Karpas-422 (cell line): ENCODE measurements around the gene IL1B. TPM values are rescaled to one million over a fixed set of nuclear protein-coding genes. Genes with fewer than 3 reads are reported as not detected.

Experiments used
- DNase-seq: peaks from one replicate; pipeline ENCODE4 v3.0.0-alpha.2; 2015
- H2AFZ ChIP-seq: fragments of 200-600 bp; sonication (generic); 2 replicates; pipeline ENCODE4 v1.6.1; 2014; ENCODE audit warnings: antibody characterized with exemption, low read length, mixed read lengths
- H3K27ac ChIP-seq: fragments of 200-600 bp; sonication (generic); 2 replicates; pipeline ENCODE4 v1.5.1; 2014; ENCODE audit warnings: mild to moderate bottlenecking, low read length, moderate library complexity
- H3K27me3 ChIP-seq: fragments of 200-600 bp; sonication (generic); 2 replicates; pipeline ENCODE4 v1.6.1; 2014; ENCODE audit warnings: low read length, mixed read lengths
- H3K36me3 ChIP-seq: fragments of 200-600 bp; sonication (generic); 2 replicates; pipeline ENCODE4 v1.6.1; 2014; ENCODE audit warnings: low read length, mixed read lengths; ENCODE audit not compliant: insufficient read depth
- H3K4me1 ChIP-seq: fragments of 200-600 bp; sonication (generic); 2 replicates; pipeline ENCODE4 v1.6.1; 2014; ENCODE audit warnings: mild to moderate bottlenecking, low read length, mixed read lengths
- H3K4me2 ChIP-seq: fragments of 200-600 bp; sonication (generic); 2 replicates; pipeline ENCODE4 v1.6.1; 2014; ENCODE audit warnings: low read length, low read depth, mild to moderate bottlenecking; ENCODE audit not compliant: poor library complexity, severe bottlenecking
- H3K4me3 ChIP-seq: fragments of 200-600 bp; sonication (generic); 2 replicates; pipeline ENCODE4 v1.5.1; 2014; ENCODE audit warnings: mild to moderate bottlenecking, antibody characterized with exemption, low read length, mixed read lengths
- H3K79me2 ChIP-seq: fragments of 200-600 bp; sonication (generic); 2 replicates; pipeline ENCODE4 v1.6.1; 2014; ENCODE audit warnings: mild to moderate bottlenecking, low read length, mixed read lengths
- H3K9ac ChIP-seq: fragments of 200-600 bp; sonication (generic); 2 replicates; pipeline ENCODE4 v1.6.0; 2014; ENCODE audit warnings: low read length
- H3K9me2 ChIP-seq: fragments of 200-600 bp; sonication (generic), shearing (Covaris generic); replicated peaks from 2 replicates; pipeline ENCODE4 v1.6.0; 2014; ENCODE audit warnings: mild to moderate bottlenecking, low read length, moderate library complexity; ENCODE audit not compliant: insufficient read depth
- H3K9me3 ChIP-seq: fragments of 300-700, 200-600 bp; sonication (generic); 2 replicates; pipeline ENCODE4 v1.6.1; 2014; ENCODE audit warnings: low read length, mixed read lengths
- H4K20me1 ChIP-seq: fragments of 200-600 bp; sonication (generic); 2 replicates; pipeline ENCODE4 v1.6.1; 2014; ENCODE audit warnings: mild to moderate bottlenecking, antibody characterized with exemption, low read length, low read depth; ENCODE audit not compliant: insufficient read depth
- total RNA-seq: library from RNA; depleted of rRNA; stranded (reverse); fragments of >200 nt; shearing (Covaris generic); gene quantifications from 2 replicates; pipeline ENCODE4 v1.2.3, GENCODE V29; 2014; ENCODE audit warnings: low replicate concordance; rRNA removed

The IL1B gene
- total RNA-seq, 1 experiment from 2014 or later = not detected

DNA sequence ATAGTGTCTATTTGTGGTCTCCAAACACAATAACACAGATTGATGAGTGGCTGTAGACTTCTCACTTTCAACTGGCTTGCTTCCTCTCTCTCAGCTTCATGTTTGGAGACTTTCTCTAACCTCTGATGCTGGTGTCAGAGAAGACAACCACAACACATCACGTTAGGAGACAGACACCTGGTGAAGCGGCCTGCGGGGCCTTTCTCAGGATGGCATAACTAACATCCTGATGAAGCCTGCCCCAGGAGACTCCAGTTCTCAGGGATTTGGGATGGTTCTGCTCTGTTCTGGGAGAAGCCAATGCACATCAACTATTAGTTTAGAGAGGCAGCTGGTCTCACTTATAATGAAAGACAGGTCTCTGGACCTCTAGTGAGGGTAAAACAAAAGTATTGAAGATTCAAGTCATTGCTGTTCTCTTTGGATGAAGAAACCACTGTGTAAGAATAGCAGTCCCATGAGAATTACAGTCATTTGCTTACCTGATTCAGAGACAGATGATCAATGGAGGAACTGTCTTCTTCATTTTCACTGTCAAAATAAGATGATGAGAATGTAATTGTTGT is 54.3 kb downstream of the IL1B start:
- Histone ChIP-seq H3K27ac (peak overlapping the region; percentile 83), H3K9me2 (no peaks in the 10 kb centered on the region; the same call in 1 of the 2 replicates), H3K9me3 (no peaks in the 10 kb centered on the region), H2AFZ (peak overlapping the region; percentile 60; the same call in 1 of the 2 replicates), H3K27me3 (no peaks in the 10 kb centered on the region), H3K4me3 (peak overlapping the region; percentile 39), H3K4me2 (peak overlapping the region; percentile 72), H3K9ac (peak overlapping the region; percentile 50), H3K79me2 (no peaks in the 10 kb centered on the region), H3K4me1 (peaks cover 27% of the 10 kb centered on the region), H4K20me1 (no peaks in the 10 kb centered on the region), H3K36me3 (no peaks in the 10 kb centered on the region)
- DNase-seq = peak; percentile 74

Other genes with a start within 250 kb of the IL1B start
- gene SLC20A1, start 190.8 kb downstream of the IL1B start, total RNA-seq = 24.6 and 48.4 TPM in 2 replicates
- gene NT5DC4, start 115.8 kb downstream of the IL1B start, total RNA-seq = not detected in 2 replicates
- 8.9 and 17.0 TPM in 2 replicates for gene CKAP2L, start 72.2 kb downstream of the IL1B start, total RNA-seq
- gene IL1A, start 52.3 kb downstream of the IL1B start, total RNA-seq = 0.15 TPM in 1 of 2 replicates, not detected in the other
- gene IL37, start 74.4 kb upstream of the IL1B start, total RNA-seq = not detected in 2 replicates
- not detected in 2 replicates for gene IL36G, start 141.2 kb upstream of the IL1B start, total RNA-seq
- not detected in 2 replicates for gene IL36A, start 168.7 kb upstream of the IL1B start, total RNA-seq
- gene IL36B, start 216.1 kb upstream of the IL1B start, total RNA-seq = not detected in 2 replicates
- not detected in 2 replicates for gene IL36RN, start 222.4 kb upstream of the IL1B start, total RNA-seq
- gene IL1F10, start 231.2 kb upstream of the IL1B start, total RNA-seq = not detected in 2 replicates